H1 (cell line): Measurements from ENCODE around the gene KLHL34. TPM values are rescaled to one million over a fixed set of nuclear protein-coding genes. Genes with fewer than 3 reads are reported as not detected.

Source experiments
- CBX5 ChIP-seq: fragments of 300-800, 300-1000 bp; sonication (generic); IDR thresholded peaks from 2 replicates; pipeline ENCODE4 v1.7.1; 2016; ENCODE audit warnings: antibody characterized with exemption, low read length, low read depth
- CEBPB ChIP-seq: IDR thresholded peaks from 2 replicates; pipeline ENCODE4 v1.6.1; 2012; ENCODE audit warnings: low read depth, low read length
- EP300 ChIP-seq, 2 experiments: IDR thresholded peaks; 1 replicate in 1 of 2; 2 replicates in 1 of 2; pipeline ENCODE4 v1.6.1; 2011 to 2012; ENCODE audit warnings: low read depth in 2 of 2, low read length in 2 of 2, mild to moderate bottlenecking in 2 of 2, borderline replicate concordance in 1 of 2, inconsistent platforms in 1 of 2, moderate library complexity in 1 of 2
- POLR2AphosphoS5 ChIP-seq: IDR thresholded peaks from 2 replicates; pipeline ENCODE4 v1.6.1; 2011; ENCODE audit warnings: low read depth, low read length
- SAP30 ChIP-seq: fragments of 300-600 bp; sonication (generic); IDR thresholded peaks from 2 replicates; pipeline ENCODE4 v1.7.1; 2012; ENCODE audit warnings: low read length, moderate library complexity, mild to moderate bottlenecking, inconsistent platforms; ENCODE audit not compliant: insufficient read depth, insufficient replicate concordance
- TAF1 ChIP-seq: IDR thresholded peaks from 2 replicates; pipeline ENCODE4 v1.6.1; 2011; ENCODE audit warnings: mild to moderate bottlenecking, low read depth, low read length
- TBP ChIP-seq: IDR thresholded peaks from 2 replicates; pipeline ENCODE4 v1.6.1; 2011; ENCODE audit warnings: low read depth, low read length, improper control_type of control experiment
- polyA plus RNA-seq, 7 experiments: library from polyadenylated mRNA; depleted of rRNA in 3 of 7; stranded (reverse) in 5 of 7; unstranded in 2 of 7; fragments of >200 nt in 5 of 7; fragments of 200-250 nt in 2 of 7; gene quantifications; 1 replicate in 5 of 7; 2 replicates in 1 of 7; 4 replicates in 1 of 7; pipeline versions ENCODE4 v1.2.1 to v1.2.3, GENCODE V29; 2011 to 2013; ENCODE audit warnings: missing spikeins in 2 of 7, mixed read lengths in 2 of 7
- total RNA-seq: library from RNA; stranded (reverse); fragmentation: NEBNext Ultra II Directional; extraction: Animal tissue kit (Norgen Biotek cat#: 25700); gene quantifications from 2 replicates; pipeline ENCODE4 v1.2.1, GENCODE V29; 2021
- TF ChIP-seq, protein P1 (sequence below): IDR thresholded peaks from 2 replicates; pipeline ENCODE4 v1.6.1; 2012; ENCODE audit warnings: inconsistent platforms

Gene KLHL34
- total and polyA plus RNA-seq, 2 of the 8 experiments (the other 6 are each of a cell fraction or from before 2014, with no cell fraction given) = not detected

DNA sequence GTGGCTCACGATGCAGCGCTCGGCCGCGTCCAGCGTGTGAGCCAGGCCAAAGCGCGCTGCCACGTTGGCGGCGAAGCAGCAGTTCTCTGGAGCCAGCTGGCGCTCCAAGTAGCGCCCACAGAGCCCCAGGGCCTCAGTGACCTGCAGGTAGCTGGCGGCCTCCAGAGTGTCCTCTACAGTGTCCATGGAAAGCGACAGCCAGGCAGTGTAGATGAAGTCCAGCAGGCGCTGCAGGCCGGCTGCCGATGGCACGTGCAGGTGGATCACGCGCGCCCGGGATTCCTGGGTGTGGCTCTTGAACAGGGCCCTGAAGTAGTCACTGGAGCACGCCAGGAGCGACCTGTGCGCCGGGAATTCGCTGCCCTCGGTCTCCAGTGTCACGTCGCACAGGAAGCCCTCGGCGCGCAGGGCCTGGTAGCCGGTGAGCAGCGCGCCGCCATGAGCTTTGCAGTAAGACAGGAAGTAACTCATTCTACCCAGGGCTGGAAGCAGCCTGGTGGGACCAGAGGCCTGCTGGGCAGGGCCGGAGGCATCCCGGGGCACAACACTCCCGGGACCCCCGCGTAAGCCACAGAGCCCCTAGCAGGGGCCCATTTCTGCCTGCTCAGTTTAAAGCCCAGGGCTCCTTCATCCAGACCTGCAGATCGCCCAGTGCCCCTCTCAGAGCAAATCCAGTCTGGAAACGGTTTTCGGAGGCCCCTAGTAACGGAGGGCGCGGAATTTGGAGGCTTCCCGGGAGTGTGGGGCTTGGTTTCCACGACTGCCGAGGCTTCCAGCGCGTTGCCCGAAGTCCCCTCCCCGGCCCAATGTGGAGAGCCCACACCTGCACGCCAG lies 595 bp downstream of the KLHL34 start (continued):
- no peak for TF ChIP-seq SAP30
- no peak for TF ChIP-seq EP300 (IDR thresholded peaks at IDR 0.05; ENCODE audit: borderline replicate concordance in 1 of 2, low read depth in 2 of 2, low read length in 2 of 2)
- TF ChIP-seq, protein P1, sequence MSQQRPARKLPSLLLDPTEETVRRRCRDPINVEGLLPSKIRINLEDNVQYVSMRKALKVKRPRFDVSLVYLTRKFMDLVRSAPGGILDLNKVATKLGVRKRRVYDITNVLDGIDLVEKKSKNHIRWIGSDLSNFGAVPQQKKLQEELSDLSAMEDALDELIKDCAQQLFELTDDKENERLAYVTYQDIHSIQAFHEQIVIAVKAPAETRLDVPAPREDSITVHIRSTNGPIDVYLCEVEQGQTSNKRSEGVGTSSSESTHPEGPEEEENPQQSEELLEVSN = no peak
- no peak for TF ChIP-seq POLR2AphosphoS5
- no peak for TF ChIP-seq CBX5
- no peak for TF ChIP-seq TAF1
- no peak for TF ChIP-seq TBP
- no peak for TF ChIP-seq CEBPB
- TF ChIP-seq, all 59 proteins: peak for 0
